GM23338 (cell line): ENCODE results near the gene GPC6.

Source experiments
- CREB1 ChIP-seq: fragments of 250-450 bp; sonication (Bioruptor Pico); IDR thresholded peaks from 2 replicates; pipeline ENCODE4 v1.5.0; 2020; ENCODE audit warnings: low read depth, mild to moderate bottlenecking, moderate library complexity
- CTCF ChIP-seq, 2 experiments: fragments of 200-600 bp in 1 of 2; sonication (generic) in 1 of 2; conservative IDR thresholded peaks; 2 replicates each; pipeline versions ENCODE4 v1.5.1 to v1.6.1; 2016 to 2017; ENCODE audit warnings: antibody characterized with exemption in 2 of 2, low read depth in 2 of 2, mild to moderate bottlenecking in 2 of 2, moderate library complexity in 1 of 2

GRCh38 chr13:93216122-93216521 is 10.5 kb upstream of the GPC6 start:
- TF ChIP-seq CTCF (conservative IDR thresholded peaks at IDR 0.05; ENCODE audit: low read depth in 2 of 2), result no peak
- peak; percentile 59; the same call in 1 of the 2 replicates for TF ChIP-seq CREB1
